GM12878 (cell line): Measurements from ENCODE around the gene PDZD7. TPM values are rescaled to one million over a fixed set of nuclear protein-coding genes. Genes with fewer than 3 reads are reported as not detected.

Experiments
- ATAC-seq: fragments of 200-7000 bp; cut with Tn5 transposase; 3 replicates; pipeline ENCODE4 v1.9.1; 2020; ENCODE audit warnings: mild to moderate bottlenecking, moderate library complexity
- BruUV-seq: library from RNA; stranded (reverse); fragments of 400-500 nt; replicated peaks from 2 replicates; lab custom pipeline; 2021; lab: Mats Ljungman, UMichigan
- CTCF ChIA-PET: fragments of 300-600 bp; sonication (Branson Sonifier 250); formaldehyde crosslinking; extraction: SDS; loops from one replicate; lab custom pipeline; 2021; ENCODE audit warnings: inconsistent platforms; lab: Yijun Ruan, JAX
- POLR2A ChIA-PET: fragments of 350-600 bp; formaldehyde crosslinking; extraction: SDS; loops from one replicate; lab custom pipeline; 2021; ENCODE audit warnings: inconsistent platforms; lab: Charles Lee
- RAD21 ChIA-PET: fragments of 300-600 bp; sonication (Branson Sonifier 250); formaldehyde crosslinking; loops from one replicate; lab custom pipeline; 2023; ENCODE audit warnings: antibody characterized with exemption; ENCODE audit not compliant: unreplicated experiment; lab: Charles Lee
- SMC1A ChIA-PET: fragments of 300-600 bp; sonication (Branson Sonifier 250); formaldehyde crosslinking; loops from one replicate; lab custom pipeline; 2023; ENCODE audit not compliant: unreplicated experiment, uncharacterized antibody; lab: Charles Lee
- DNase-seq: peaks from one replicate; pipeline ENCODE4 v3.0.0-alpha.2; 2011; ENCODE audit warnings: low read depth, low spot score
- FAIRE-seq: peaks from 3 replicates; lab custom pipeline; 2011; peaks lifted over from hg19 to GRCh38; lab: Jason Lieb, UNC
- H2AFZ ChIP-seq: 2 replicates; pipeline ENCODE4 v1.6.0; 2011; ENCODE audit warnings: low read depth, low read length, control low read depth; ENCODE audit not compliant: control insufficient read depth
- H3K27ac ChIP-seq: 2 replicates; pipeline ENCODE4 v1.5.1; 2011; ENCODE audit warnings: control low read depth; ENCODE audit not compliant: control insufficient read depth, insufficient read depth
- H3K27me3 ChIP-seq, 2 experiments: replicated peaks in 1 of 2; 2 replicates each; pipeline versions ENCODE4 v1.6.0 to v1.6.1; 2011; ENCODE audit warnings: low read length in 1 of 2; ENCODE audit not compliant: control insufficient read depth in 2 of 2, insufficient read depth in 2 of 2
- H3K36me3 ChIP-seq, 2 experiments: 2 replicates each; pipeline ENCODE4 v1.5.1; 2011; ENCODE audit warnings: low read length in 1 of 2; ENCODE audit not compliant: control insufficient read depth in 2 of 2, insufficient read depth in 2 of 2
- H3K4me1 ChIP-seq: 2 replicates; pipeline ENCODE4 v1.6.1; 2011; ENCODE audit warnings: mild to moderate bottlenecking, low read length, moderate library complexity, mixed read lengths; ENCODE audit not compliant: control insufficient read depth, insufficient read depth
- H3K4me2 ChIP-seq: 2 replicates; pipeline ENCODE4 v1.6.0; 2011; ENCODE audit warnings: control low read depth; ENCODE audit not compliant: control insufficient read depth, insufficient read depth
- H3K4me3 ChIP-seq: fragments of 200-600 bp; sonication (generic); 2 replicates; pipeline ENCODE4 v1.5.1; 2016
- H3K79me2 ChIP-seq: 2 replicates; pipeline ENCODE4 v1.6.0; 2011; ENCODE audit warnings: low read length; ENCODE audit not compliant: control insufficient read depth, insufficient read depth
- H3K9ac ChIP-seq: 2 replicates; pipeline ENCODE4 v1.8.0; 2011; ENCODE audit warnings: low read length, control low read depth, mixed read lengths; ENCODE audit not compliant: control insufficient read depth, insufficient read depth
- H3K9me3 ChIP-seq: replicated peaks from 3 replicates; pipeline ENCODE4 v1.5.1; 2011; ENCODE audit warnings: mild to moderate bottlenecking, low read length; ENCODE audit not compliant: control insufficient read depth, insufficient read depth
- H4K20me1 ChIP-seq: 2 replicates; pipeline ENCODE4 v1.6.0; 2011; ENCODE audit not compliant: control insufficient read depth, insufficient read depth
- CBFB ChIP-seq: IDR thresholded peaks from 2 replicates; pipeline ENCODE4 v1.6.1; 2016; ENCODE audit warnings: antibody characterized with exemption, low read depth
- CBX3 ChIP-seq: fragments of 200-600 bp; sonication (generic); IDR thresholded peaks from 2 replicates; pipeline ENCODE4 v1.6.1; 2016; ENCODE audit warnings: low read depth, borderline replicate concordance
- CBX5 ChIP-seq: sonication (generic); IDR thresholded peaks from 2 replicates; pipeline ENCODE4 v1.6.1; 2016; ENCODE audit warnings: low read depth, moderate library complexity, mild to moderate bottlenecking, inconsistent platforms
- CHD4 ChIP-seq: fragments of 200-600 bp; sonication (generic); IDR thresholded peaks from 2 replicates; pipeline ENCODE4 v1.6.1; 2016; ENCODE audit warnings: mild to moderate bottlenecking
- FOS ChIP-seq: IDR thresholded peaks from 3 replicates; pipeline ENCODE4 v1.6.1; 2011; ENCODE audit warnings: borderline replicate concordance; ENCODE audit not compliant: insufficient read length; ENCODE audit errors: extremely low read depth
- HDGF ChIP-seq: fragments of 450-650 bp; IDR thresholded peaks from 2 replicates; pipeline ENCODE4 v1.6.1; 2016; ENCODE audit warnings: antibody characterized with exemption
- JUND ChIP-seq: IDR thresholded peaks from 2 replicates; pipeline ENCODE4 v1.6.1; 2012; ENCODE audit warnings: low read depth, mild to moderate bottlenecking, low read length, improper control_type of control experiment, moderate library complexity
- KAT2A ChIP-seq: conservative IDR thresholded peaks from 2 replicates; pipeline ENCODE4 v1.6.1; 2011; ENCODE audit warnings: low read depth, low read length; ENCODE audit not compliant: control insufficient read depth
- NFYA ChIP-seq: IDR thresholded peaks from 2 replicates; pipeline ENCODE4 v1.6.1; 2011; ENCODE audit warnings: low read depth, mild to moderate bottlenecking, low read length, improper control_type of control experiment, borderline replicate concordance
- NR2C1 ChIP-seq: fragments of 450-650 bp; IDR thresholded peaks from 2 replicates; pipeline ENCODE4 v1.6.1; 2017; ENCODE audit warnings: antibody characterized with exemption, mild to moderate bottlenecking, moderate library complexity
- NR2C2 ChIP-seq: IDR thresholded peaks from 2 replicates; pipeline ENCODE4 v1.6.1; 2011; ENCODE audit warnings: borderline replicate concordance, low read depth; ENCODE audit not compliant: control insufficient read depth, insufficient read length
- NR2F1 ChIP-seq: fragments of 450-650 bp; conservative IDR thresholded peaks from 2 replicates; pipeline ENCODE4 v1.6.1; 2017; ENCODE audit warnings: mild to moderate bottlenecking
- RAD51 ChIP-seq: fragments of 450-650 bp; IDR thresholded peaks from 2 replicates; pipeline ENCODE4 v1.6.1; 2016; ENCODE audit warnings: moderate library complexity, mild to moderate bottlenecking, inconsistent platforms
- RB1 ChIP-seq: fragments of 450-650 bp; formaldehyde crosslinking; IDR thresholded peaks from 2 replicates; pipeline ENCODE4 v1.6.1; 2017; ENCODE audit warnings: mild to moderate bottlenecking, borderline replicate concordance
- RBBP5 ChIP-seq: fragments of 200-600 bp; sonication (generic); conservative IDR thresholded peaks from 2 replicates; pipeline ENCODE4 v1.6.1; 2016
- RELB ChIP-seq: fragments of 450-650 bp; IDR thresholded peaks from 2 replicates; pipeline ENCODE4 v1.6.1; 2017; ENCODE audit warnings: low read depth, mild to moderate bottlenecking, moderate library complexity
- SREBF2 ChIP-seq: IDR thresholded peaks from 2 replicates; pipeline ENCODE4 v1.6.1; 2012; ENCODE audit warnings: mild to moderate bottlenecking, low read length
- ZBED1 ChIP-seq: IDR thresholded peaks from 2 replicates; pipeline ENCODE4 v1.6.1; 2016; ENCODE audit warnings: borderline replicate concordance
- WGBS: methylation state at CpG from one replicate; pipeline ENCODE4 v1.1.6; 2016; ENCODE audit warnings: low lambda C conversion rate; ENCODE audit not compliant: insufficient replicate concordance, insufficient coverage; ENCODE audit errors: missing lambda C conversion rate; 5-methylcytosine and 5-hydroxymethylcytosine counted together
- in situ Hi-C: fragments of 300-500 bp; cut with MboI; formaldehyde crosslinking; loops from 9 replicates; pipeline ENCODE4 v1.14.3; 2018; ENCODE audit warnings: mixed read lengths
- intact Hi-C: fragments of 100-400 bp; cut with micrococcal nuclease; formaldehyde crosslinking; loops from one replicate; pipeline ENCODE4 v1.14.2; 2022; ENCODE audit not compliant: unreplicated experiment
- polyA plus RNA-seq, 11 experiments: library from polyadenylated mRNA; depleted of rRNA in 4 of 11; unstranded in 6 of 11; stranded (reverse) in 5 of 11; fragments of >200 nt; fragmentation: Nextera tagmentation in 4 of 11; fragmentation: Illumina TruSeq in 1 of 11; extraction: Ambion mirVana in 4 of 11; extraction: Trizol in 1 of 11; gene quantifications; 1 replicate in 1 of 11; 2 replicates in 10 of 11; pipeline versions ENCODE4 v1.2.1 to v1.2.3, GENCODE V29; 2011 to 2016; ENCODE audit warnings: inconsistent platforms in 2 of 11, missing spikeins in 2 of 11, low read depth in 1 of 11
- total RNA-seq, 4 experiments: library from RNA; depleted of rRNA in 3 of 4; stranded (reverse); fragments of >200 nt in 3 of 4; fragmentation: Illumina TruSeq in 1 of 4; extraction: Trizol in 1 of 4; gene quantifications; 2 replicates each; pipeline versions ENCODE4 v1.2.1 to v1.2.3, GENCODE V29; 2013 to 2021
- TF ChIP-seq, protein P1 (sequence below): IDR thresholded peaks from 2 replicates; pipeline ENCODE4 v1.6.1; 2012; ENCODE audit warnings: low read length, inconsistent platforms

The PDZD7 gene
- total and polyA plus RNA-seq, 10 of the 15 experiments (the other 5 are each of a cell fraction or from before 2014, with no cell fraction given): 0.01 to 0.20 (median 0.03) TPM; not detected in 7

DNA sequence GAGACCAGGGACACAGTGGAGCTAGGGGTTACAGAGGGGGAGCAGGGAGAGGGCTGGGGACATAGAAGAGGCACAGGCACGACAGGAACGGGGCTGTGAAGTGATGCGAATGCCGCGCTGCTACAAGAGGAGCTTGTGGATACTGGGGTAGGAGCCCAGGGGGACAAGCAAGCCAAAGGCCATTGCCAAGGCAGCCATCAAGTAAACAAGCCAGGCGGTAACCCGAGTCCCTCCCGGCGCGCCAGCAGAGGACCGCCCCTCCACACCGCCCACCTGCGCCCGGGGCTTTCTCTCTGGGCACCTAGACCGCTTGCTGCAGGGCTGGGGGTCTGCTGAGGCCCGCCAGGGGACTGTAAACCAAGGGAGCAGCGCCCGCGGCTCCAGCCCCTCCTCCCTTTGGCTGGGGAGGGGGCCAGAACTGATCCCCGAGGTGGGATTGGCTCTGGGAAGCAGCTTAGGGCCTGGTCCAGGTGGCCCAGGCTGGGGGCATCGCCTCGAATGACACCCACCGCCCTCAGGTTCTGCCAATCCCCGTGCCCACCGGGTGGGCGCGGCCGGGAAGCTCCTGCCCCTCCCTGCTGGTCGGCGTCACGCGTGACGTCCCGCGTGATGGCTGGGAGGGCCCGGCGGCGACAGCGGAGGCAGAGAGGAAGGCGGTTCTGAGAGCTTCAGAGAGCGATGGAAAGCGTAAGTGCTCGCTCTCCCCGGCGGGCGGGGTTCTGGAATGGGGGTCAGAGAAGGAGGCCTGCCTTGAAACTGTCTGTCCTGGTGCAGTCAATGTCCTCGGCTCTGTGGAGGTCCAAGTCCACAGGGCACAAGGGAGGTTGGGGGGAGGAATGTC lies 1.1 kb upstream of the PDZD7 start:
- ChIA-PET POLR2A (interaction anchor here (1.0 to 1.7 kb wide), 5 partner anchors 11 to 35 kb away, joined by 3 to 8 read pairs (median 4); partner anchors contain the start of gene KAZALD1), RAD21 (interaction anchor here (0.9 to 2.3 kb wide), 6 partner anchors 10 to 63 kb away, joined by 3 to 13 read pairs (median 4); no protein-coding TSS in a partner anchor), SMC1A (interaction anchor here (0.5 to 4.3 kb wide), 6 partner anchors 10 to 118 kb away, joined by 3 to 24 read pairs (median 3); no protein-coding TSS in a partner anchor), CTCF (interaction anchor here (0.6 to 6.5 kb wide), 13 partner anchors 8 to 704 kb away, joined by 3 to 86 read pairs (median 6); partner anchors contain the start of genes KAZALD1 and LZTS2)
- H3K4me2 ChIP-seq: peak overlapping the region; percentile 95
- in situ Hi-C loops: no loop called here
- DNase-seq (no peak), ATAC-seq (peak; percentile 66), FAIRE-seq (no peak)
- H4K20me1 ChIP-seq: no peaks in the 10 kb centered on the region
- peaks cover 21% of the 10 kb centered on the region for H3K4me1 ChIP-seq
- H3K4me3 ChIP-seq: peak overlapping the region; percentile 64
- WGBS: 1% methylated on average over 44 of the region's 47 CpGs
- peak overlapping the region; percentile 91 for H2AFZ ChIP-seq
- intact Hi-C loops: loop anchor here (5.0 kb wide), 1 partner anchor 35 kb away; no protein-coding TSS in a partner anchor
- no peaks in the 10 kb centered on the region for H3K36me3 ChIP-seq
- no peaks in the 10 kb centered on the region for H3K79me2 ChIP-seq
- no peaks in the 10 kb centered on the region for H3K9me3 ChIP-seq
- peaks cover 5 to 9% of the 10 kb centered on the region in 2 experiments for H3K27me3 ChIP-seq
- no TSS peak for BruUV-seq
- H3K9ac ChIP-seq: peak overlapping the region; percentile 22; the same call in 1 of the 2 replicates
- no peak overlapping the region for H3K27ac ChIP-seq
- TF ChIP-seq CBFB (no peak), RBBP5 (no peak), JUND (no peak), KAT2A (no peak), FOS (no peak), ZBED1 (no peak), CBX3 (no peak), NR2C2 (no peak), HDGF (0 out of 2 replicates have a peak, but pooled peaks have one; percentile 55), SREBF2 (no peak), RELB (no peak), RAD51 (no peak), NR2C1 (no peak), RB1 (no peak), CHD4 (no peak), NFYA (no peak), CBX5 (no peak), NR2F1 (no peak)
- TF ChIP-seq, protein P1, sequence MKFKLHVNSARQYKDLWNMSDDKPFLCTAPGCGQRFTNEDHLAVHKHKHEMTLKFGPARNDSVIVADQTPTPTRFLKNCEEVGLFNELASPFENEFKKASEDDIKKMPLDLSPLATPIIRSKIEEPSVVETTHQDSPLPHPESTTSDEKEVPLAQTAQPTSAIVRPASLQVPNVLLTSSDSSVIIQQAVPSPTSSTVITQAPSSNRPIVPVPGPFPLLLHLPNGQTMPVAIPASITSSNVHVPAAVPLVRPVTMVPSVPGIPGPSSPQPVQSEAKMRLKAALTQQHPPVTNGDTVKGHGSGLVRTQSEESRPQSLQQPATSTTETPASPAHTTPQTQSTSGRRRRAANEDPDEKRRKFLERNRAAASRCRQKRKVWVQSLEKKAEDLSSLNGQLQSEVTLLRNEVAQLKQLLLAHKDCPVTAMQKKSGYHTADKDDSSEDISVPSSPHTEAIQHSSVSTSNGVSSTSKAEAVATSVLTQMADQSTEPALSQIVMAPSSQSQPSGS: no peak
